ENCODE results near the gene RTN4RL1.

GRCh38 chr17:2071455-2072281 is 46.5 kb upstream of the RTN4RL1 start:
- TF ChIP-seq, protein P1, sequence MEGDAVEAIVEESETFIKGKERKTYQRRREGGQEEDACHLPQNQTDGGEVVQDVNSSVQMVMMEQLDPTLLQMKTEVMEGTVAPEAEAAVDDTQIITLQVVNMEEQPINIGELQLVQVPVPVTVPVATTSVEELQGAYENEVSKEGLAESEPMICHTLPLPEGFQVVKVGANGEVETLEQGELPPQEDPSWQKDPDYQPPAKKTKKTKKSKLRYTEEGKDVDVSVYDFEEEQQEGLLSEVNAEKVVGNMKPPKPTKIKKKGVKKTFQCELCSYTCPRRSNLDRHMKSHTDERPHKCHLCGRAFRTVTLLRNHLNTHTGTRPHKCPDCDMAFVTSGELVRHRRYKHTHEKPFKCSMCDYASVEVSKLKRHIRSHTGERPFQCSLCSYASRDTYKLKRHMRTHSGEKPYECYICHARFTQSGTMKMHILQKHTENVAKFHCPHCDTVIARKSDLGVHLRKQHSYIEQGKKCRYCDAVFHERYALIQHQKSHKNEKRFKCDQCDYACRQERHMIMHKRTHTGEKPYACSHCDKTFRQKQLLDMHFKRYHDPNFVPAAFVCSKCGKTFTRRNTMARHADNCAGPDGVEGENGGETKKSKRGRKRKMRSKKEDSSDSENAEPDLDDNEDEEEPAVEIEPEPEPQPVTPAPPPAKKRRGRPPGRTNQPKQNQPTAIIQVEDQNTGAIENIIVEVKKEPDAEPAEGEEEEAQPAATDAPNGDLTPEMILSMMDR (IDR thresholded peaks at IDR 0.05): no peak
- no peak for TF ChIP-seq POLR2A (IDR thresholded peaks at IDR 0.05)

All from tibial nerve (tissue), 3 donors.